Embryonic facial prominence (tissue), 1 donor: ENCODE measurements around the gene PTEN.
"Not testable (repeated sequence)": the region's sequence is repeated elsewhere in the genome, so short reads cannot be mapped to it uniquely, and the experiment has no call there.

Source experiments
- DNase-seq: peaks from one replicate; pipeline ENCODE4 v3.0.0-alpha.2; 2016; ENCODE audit errors: extremely low spot score

Gene PTEN

DNA sequence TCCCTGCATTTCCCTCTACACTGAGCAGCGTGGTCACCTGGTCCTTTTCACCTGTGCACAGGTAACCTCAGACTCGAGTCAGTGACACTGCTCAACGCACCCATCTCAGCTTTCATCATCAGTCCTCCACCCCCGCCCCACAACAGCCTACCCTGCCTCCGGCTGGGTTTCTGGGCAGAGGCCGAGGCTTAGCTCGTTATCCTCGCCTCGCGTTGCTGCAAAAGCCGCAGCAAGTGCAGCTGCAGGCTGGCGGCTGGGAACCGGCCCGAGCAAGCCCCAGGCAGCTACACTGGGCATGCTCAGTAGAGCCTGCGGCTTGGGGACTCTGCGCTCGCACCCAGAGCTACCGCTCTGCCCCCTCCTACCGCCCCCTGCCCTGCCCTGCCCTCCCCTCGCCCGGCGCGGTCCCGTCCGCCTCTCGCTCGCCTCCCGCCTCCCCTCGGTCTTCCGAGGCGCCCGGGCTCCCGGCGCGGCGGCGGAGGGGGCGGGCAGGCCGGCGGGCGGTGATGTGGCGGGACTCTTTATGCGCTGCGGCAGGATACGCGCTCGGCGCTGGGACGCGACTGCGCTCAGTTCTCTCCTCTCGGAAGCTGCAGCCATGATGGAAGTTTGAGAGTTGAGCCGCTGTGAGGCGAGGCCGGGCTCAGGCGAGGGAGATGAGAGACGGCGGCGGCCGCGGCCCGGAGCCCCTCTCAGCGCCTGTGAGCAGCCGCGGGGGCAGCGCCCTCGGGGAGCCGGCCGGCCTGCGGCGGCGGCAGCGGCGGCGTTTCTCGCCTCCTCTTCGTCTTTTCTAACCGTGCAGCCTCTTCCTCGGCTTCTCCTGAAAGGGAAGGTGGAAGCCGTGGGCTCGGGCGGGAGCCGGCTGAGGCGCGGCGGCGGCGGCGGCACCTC is at the start of gene PTEN, which contains the start of gene KLLN:
Gene PTEN, plus strand, starts transcription at position 573 of the 891 bp plus-strand sequence. CDS start 845 bp downstream, outside the sequence.
Gene KLLN, minus strand, starts transcription at position 481 of the 891 bp plus-strand sequence. CDS start 1,046 bp downstream, outside the sequence.
- DNase-seq, result peak; percentile 89

DNA sequence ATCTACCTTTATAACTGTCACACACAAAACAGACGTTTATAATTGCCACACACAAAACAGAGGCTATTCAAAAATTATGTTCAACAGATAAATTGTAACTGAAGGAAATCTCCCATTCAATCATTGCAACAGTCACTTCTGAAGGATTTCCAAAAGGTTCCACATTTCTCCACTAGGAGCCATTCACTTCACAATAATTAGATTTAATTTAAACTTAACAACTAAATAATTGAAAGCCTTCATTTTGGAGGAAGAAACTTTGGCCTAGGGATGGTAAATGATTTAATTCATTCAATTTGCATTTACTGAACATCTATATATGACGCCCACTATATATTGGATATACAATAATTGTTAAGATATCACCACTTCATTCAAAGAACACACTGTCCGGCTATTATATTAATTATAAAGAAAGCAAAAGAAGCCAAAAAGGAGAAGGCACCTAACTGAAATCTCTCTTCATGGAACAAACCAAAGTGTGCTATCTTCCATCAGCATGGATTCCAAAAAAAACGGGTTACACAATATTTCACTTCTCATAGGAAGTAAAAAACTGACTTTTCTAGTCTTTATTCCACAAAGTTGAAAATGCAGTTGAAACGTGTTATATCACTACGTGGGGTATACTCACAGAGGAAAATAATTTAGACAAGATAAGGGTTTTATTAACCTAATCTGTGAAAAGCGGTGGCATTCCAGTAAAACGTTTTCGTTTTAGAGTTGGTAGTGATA is 47.1 kb upstream of the PTEN start:
- DNase-seq, result no peak

DNA sequence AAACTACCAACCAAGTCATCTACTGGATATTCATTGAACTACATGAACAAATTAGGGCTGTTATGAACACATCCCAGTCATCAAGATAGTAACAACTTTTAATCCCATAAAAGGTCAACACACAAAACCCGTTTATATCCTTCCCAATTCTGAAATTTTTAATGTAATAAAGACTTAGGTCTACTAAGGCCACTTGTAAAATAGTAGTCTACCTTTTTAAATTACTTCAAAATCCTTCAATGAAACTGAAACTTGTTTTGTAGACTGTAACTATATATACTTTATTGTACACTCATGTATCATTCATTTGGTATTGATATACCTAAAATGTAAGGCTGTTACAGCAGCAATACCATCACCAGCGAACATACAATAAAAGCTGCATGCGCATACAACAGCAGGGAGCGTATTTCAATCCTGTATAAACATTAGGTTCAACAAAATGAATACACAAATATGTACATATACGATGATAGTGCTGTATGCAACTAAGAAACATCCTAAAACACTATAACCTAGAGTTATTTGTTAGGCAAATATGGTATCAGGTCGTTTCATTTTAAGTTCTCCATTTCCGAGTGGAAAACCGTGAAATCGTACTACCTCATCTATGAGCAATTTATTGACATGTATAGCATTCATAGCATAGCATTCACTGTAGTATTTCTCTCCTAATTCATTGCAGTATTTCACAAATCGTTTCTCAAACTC is 46.4 kb upstream of the PTEN start:
- no peak for DNase-seq

DNA sequence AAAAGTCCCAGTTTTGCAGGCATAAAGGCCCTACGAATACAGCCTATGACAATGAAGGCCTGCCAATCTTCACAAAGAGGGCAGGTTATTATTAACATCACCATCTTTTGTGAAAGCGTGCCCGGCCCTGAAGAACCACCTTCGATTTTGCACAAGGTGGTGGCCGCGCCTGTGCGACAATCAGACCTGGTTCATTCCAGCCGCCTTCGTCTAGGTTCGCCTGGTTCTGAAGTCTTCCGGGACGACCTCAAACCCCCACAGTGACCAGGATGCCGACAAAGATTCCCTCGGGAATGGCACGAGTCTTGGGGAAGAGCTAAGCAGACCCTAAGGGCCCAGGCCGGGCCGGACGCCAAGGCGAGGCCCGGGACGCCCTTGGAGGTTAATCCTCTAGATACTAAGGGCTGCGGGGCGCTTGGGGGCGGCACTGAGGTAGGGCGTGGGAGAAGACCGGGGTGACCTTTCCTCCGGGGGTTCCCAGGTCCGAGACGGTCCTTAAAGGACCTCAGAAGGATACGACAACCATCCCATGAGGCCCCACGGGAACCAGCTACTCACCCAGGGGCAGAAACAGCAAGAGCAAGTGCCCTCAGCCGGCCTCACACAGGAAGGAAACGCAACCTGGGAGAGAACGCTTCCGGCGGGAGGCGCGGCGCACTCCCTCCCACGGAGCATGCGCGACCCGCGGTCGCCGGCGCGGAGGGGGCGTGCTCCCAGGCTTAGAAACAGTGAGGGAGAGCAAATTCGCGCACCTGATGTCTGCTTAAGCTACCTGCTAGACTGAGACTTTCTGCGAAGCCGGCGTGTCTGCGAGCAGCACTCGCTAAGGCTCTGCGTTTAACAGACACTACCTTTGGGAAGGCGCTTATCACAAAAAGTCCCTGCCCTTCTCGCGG is 45.6 kb upstream of the PTEN start, which contains the start of gene ATAD1:
Gene ATAD1, minus strand, starts transcription at position 618 of the 896 bp plus-strand sequence. CDS start 3,627 bp downstream, outside the sequence.
- peak; percentile 77 for DNase-seq

DNA sequence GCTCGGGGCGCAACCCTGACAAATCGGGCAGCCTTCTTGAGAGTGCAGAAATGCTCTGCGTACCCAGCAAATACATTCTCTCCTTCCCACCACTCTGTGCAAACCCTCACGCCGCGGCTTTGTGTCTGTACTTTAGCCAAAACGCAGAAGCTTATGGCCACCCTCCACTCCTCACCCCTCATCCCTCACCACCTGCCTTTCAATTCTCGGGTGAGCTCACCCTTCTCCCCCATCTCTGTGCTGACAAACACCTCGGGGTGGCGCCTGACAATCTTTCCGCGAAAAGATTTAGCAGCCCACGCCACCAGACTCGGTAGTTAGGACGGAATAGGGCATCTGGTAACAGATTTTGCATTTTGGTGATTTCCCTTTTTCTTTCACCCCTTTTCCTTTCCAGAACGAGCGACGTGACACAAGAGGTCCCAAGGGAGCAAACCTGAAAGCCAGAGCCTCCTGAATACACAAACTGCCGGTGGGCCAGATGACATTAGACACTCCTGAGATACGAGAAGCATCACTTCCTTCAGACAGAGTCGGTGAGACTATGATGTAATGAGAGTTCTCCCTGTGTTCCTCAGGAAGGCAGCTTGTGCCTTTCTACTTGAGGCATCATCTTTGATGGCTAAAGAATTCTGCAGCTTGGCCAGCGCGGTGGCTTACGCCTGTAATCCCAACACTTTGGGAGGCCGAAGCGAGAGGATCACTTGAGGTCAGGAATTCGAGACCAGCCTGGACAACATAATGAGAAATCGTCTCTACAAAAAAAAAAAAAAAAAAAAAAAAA is 44.7 kb upstream of the PTEN start:
- DNase-seq, result peak; percentile 42

DNA sequence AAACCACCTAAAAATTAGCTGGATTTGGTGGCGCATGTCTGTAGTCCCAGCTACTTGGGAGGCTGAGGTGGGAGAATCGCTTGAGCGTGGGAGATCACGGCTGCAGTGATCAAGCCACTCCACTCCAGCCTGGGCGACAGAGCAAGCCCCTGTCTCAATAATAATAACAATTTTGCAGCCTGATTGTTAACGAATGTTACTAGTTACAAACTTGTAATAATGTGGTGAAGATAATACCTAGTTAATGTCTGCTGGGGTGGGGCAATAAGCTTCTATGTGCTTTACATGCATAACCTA is 44.2 kb upstream of the PTEN start:
- DNase-seq, result no peak

DNA sequence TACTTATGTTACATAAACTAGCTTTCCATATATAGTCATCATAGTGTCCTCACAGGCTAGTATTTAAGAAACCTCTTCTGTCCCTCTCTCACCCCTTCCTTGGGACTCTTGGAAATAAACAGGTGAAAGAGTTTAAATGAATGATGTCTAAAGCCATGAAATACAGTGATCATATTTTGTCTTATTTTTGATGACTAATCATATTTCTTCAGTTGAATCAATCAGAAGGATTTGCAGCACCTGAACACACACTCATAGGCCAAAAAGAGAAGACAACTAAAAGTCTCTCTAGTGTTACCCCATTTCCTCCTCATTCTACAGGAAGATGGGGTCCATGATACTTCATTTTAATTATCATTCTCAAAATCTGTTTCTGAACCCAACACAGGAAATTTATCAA is 36.8 kb upstream of the PTEN start:
- DNase-seq, result no peak

DNA sequence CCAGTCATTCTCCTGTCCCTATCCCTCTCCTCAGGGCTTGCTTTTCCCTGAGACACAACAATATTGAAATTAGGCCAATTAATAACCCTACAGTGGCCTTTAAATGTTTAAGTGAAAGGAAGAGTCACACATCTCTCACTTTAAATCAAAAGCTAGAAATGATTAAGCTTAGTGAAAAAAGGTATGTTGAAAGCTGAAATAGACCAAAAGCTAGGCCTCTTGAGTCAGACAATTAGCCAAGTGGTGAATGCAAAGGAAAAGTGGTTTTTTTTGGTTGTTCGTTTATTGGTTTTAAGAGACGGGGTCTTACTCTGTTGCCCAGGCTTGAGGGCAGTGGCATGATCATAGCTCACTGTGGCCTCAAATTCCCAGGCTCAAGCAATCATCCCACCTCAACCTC is 35.7 kb upstream of the PTEN start:
- DNase-seq, result no peak

DNA sequence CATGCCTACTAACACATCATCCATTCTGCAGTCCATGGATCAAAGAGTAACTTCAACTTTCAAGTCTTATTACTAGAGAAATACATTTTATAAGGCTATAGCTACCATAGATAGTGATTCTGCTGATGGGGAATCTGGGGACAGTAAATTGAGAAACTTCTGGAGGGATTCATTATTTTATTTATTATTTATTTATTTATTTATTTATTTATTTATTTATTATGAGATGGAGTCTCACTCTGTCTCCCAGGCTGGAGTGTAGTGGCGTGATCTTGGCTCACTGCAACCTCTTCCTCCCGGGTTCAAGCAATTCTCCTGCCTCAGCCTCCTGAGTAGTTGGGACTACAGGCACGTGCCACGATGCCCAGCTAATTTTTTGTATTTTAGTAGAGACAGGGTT is 34.4 kb upstream of the PTEN start:
- not testable (repeated sequence) for DNase-seq

DNA sequence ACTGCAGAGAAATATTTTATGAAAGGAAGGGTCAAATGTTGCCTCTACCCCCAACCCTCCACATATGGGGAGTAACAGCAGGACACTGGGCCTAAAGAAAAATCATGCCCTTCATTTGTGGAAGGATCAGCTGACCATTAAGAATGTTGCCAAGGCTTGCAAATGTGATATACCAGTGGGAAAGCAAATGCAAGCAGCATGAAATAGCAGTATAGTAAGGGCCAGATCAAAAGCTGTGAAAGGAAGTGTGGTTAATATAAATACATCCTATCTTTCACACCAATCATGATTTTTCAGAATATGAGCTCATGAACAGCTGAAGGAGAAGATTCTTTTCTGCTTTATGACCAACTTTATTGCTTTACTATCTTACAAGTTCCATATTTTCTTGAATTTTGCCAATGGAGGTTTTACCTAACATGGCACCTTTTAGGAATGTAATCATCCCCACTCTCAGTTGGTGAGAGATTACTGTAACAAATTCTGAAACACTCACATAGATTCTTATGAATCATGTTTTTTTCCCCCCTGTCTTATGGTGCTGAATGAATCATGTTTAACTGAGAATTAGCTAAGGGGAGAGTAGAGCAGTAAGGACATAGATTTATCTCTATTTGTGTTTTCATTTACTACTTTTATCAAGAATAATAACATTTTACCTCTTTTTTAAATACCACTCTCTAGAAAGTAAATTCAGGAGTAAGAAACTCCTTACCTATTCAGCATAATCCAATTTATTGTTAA is 33.3 kb upstream of the PTEN start:
- no peak for DNase-seq

DNA sequence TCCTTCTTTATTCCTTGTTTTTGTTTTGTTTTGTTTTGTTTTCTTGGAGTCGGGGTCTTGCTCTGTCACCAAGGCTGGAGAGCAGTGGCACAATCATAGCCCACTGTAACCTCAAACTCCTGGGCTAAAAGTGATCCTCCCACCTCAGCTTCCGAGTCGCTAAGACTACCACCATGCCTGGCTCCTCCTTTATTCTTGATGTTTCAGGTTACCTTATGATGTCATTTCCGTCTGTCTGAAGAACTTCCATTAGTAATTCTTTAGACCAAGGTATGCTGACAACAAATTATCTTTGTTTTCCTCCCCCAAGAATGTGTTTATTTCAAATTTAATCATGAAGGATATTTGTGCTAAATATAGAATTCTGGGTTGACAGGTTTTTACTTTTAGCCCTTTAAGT is 27.3 kb upstream of the PTEN start:
- DNase-seq, result no peak

DNA sequence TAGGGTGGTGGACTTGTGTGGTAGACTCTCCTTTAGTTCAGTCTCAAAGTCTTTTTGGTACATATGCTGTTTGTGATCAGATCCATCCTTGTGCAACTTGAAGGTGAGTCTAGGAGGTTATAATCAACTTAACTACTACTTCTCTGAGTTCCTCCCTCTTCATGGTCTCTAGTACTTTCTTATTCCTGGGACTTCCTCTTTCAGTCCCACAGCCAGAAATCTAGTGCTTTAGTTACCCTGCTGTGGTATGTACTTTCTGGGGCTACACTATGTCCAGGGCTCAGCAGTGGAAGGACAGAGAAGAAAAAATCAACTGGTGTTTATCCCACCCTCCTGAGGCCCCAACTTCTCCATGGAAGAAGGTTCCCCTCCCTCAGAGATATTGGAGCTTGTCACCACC is 26.0 kb upstream of the PTEN start:
- DNase-seq, result no peak

DNA sequence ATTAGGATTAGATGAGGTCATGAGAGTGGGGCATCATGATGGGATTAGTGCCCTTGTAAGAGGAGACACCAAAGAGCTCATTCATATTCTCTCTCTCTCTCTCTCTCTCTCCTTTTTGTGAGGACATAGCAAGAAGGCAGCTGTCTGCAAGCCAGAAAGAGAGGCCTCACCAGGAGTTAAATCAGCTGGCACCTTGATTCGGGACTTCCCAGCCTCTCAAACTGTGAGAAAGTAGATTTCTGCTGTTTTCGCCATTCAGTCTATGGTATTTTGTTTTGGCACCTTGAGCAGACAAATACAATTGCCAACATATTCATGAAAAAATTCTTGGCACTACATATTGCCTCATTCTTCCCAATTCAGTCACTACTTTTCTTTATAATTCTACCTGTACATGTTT is 24.8 kb upstream of the PTEN start:
- no peak for DNase-seq

DNA sequence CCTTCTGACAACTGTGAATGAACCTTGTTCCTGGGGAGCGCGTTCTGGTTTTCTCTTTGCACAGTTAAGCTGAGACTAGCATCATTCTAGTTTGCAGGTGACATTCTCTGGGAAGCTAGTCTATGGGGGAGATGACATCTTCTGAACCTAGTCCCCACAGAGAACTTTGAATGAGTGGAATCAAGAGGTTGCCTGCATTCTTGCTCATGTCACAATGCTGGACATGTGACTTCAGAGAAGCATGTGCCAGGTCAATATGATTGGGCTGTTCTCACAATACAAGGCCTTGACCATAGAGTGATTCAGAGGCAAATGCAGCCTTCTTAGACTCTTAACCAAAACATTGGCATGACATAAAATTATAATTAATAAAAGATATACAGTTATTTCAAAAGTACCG is 22.2 kb upstream of the PTEN start:
- no peak for DNase-seq

DNA sequence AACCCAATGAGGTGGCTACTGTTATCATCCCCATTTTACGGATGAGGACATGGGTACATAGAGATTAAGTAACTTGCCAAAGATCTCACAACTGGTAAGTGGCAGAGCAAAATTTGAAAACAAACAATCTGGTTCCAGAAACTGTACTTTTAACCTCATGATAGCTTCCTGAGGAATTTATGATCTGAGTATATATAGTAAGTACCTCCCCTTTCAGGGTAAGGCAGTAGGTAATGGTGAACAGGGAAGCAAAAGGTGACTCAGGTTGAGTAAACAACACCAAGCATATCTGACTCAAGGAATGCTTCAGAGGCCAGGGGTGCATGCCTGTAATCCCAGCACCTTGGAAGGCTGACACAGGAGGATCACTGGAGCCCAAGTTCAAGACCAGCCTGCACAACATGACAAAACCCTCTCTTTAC is 21.2 kb upstream of the PTEN start:
- DNase-seq, result no peak

DNA sequence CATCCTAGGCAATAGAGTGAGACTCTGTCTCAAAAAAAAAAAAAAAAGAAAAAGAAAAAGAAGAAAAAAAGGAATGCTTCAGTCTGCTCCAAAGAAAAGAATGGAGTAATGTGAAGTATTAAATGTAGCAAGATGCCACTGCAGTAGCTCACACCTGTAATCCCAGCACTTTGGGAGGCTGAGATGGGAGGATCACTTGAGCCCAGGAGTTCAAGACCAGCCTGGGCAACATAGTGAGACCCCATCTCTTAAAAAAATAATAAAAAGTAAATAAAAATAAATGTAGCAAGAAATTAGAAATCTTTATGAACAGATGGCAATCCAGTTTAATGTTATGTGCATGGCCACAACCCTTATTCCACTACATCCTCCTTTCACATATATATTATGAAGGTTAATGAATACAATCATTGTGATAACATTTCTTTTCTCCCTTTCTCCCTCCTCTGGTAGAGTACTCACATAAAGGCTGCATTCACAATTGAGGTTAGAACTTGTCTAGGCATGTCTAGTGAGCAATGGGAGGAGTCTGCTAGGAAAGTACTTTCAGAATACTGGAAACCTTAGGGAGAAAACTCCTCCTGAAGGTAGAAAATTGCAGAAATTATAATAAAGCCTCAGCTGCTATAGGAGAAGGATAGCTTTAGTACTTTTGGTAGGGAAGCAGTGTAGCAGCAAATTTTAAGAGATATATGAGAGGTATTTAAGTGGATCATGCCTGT is 20.5 kb upstream of the PTEN start:
- no peak for DNase-seq

DNA sequence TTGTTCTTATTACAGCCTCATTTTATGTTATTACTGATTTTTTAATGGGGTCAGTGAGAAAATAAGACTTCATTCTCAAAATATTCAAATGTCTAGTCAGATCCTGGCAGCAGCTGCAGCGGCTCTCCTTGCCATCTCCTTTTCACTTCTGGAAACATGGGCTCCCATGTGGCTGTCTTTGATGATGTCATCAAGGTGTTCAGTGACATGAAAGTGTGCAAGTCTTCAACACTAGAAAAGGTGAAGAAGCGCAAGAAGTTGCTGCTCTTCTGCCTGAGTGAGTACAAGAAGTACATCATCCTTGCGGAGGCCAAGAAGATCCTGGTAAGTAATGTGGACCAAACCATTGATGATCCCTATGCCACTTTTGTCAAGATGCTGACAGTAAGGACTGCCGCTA is 19.7 kb upstream of the PTEN start:
- no peak for DNase-seq

DNA sequence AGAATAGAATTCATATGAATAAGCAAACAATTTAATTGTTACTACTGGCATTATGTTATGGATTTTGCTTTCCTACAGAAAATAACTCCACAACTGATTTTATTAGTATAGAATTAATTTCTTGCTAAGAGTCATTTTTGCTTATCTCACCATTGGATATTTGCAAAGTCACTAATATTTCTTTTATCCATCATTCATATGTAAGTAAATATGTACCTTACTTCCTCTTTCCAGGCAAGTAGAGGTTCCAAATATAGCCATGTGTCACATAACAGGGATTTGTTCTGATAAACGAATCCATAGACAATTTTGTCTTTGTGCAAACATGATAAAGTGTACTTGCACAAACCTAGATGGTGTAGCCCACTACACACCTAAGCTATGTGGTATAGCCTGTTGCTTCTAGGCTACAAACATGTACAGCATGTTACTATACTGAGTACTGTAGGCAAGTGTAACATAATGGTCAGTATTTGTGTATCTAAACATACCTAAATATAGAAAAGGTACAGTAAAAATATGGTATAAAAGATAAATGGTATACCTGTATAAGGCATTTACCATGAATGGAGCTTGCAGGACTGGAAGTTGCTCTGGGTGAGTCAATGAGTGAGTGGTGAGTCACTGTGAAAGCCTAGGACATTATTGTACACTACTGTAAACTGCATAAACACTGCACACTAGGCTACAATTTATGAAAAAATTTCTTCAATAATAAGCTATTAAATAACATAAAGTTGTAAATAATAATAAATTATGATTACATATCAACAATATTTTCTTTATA is 18.4 kb upstream of the PTEN start:
- no peak for DNase-seq
